Central memory CD8-positive, alpha-beta T cell (primary cell): ENCODE measurements around the gene OR51B4.
"Not testable (repeated sequence)": the region's sequence is repeated elsewhere in the genome, so short reads cannot be mapped to it uniquely, and the experiment has no call there.

Experiments used
- ATAC-seq: fragments of 150-1000 bp; cut with Tn5 transposase; replicated peaks from 2 replicates; pipeline ENCODE4 v1.10.0; 2022; ENCODE audit warnings: mild to moderate bottlenecking, moderate FRiP score, moderate number of reproducible peaks; ENCODE audit not compliant: poor library complexity, severe bottlenecking; ENCODE audit errors: extremely low read depth
- DNase-seq, 2 donors: peaks; one replicate each; pipeline ENCODE4 v3.0.0; 2021; ENCODE audit warnings: low spot score in 2 of 2
- H3K27ac Mint-ChIP-seq: one replicate; pipeline ENCODE4 v1.8.0; 2022; ENCODE audit warnings: low read depth, mild to moderate bottlenecking, moderate library complexity, mixed read lengths
- H3K27me3 Mint-ChIP-seq: one replicate; pipeline ENCODE4 v1.8.0; 2022; ENCODE audit warnings: mixed read lengths
- H3K36me3 Mint-ChIP-seq: one replicate; pipeline ENCODE4 v1.8.0; 2022; ENCODE audit warnings: mild to moderate bottlenecking, moderate library complexity, mixed read lengths; ENCODE audit not compliant: insufficient read depth
- H3K4me1 Mint-ChIP-seq: one replicate; pipeline ENCODE4 v1.8.0; 2022; ENCODE audit warnings: mixed read lengths
- H3K4me3 Mint-ChIP-seq: one replicate; pipeline ENCODE4 v1.8.0; 2022; ENCODE audit warnings: mild to moderate bottlenecking, moderate library complexity, mixed read lengths
- H3K9me3 Mint-ChIP-seq: one replicate; pipeline ENCODE4 v1.8.0; 2022; ENCODE audit warnings: mixed read lengths

OR51B4 gene

DNA sequence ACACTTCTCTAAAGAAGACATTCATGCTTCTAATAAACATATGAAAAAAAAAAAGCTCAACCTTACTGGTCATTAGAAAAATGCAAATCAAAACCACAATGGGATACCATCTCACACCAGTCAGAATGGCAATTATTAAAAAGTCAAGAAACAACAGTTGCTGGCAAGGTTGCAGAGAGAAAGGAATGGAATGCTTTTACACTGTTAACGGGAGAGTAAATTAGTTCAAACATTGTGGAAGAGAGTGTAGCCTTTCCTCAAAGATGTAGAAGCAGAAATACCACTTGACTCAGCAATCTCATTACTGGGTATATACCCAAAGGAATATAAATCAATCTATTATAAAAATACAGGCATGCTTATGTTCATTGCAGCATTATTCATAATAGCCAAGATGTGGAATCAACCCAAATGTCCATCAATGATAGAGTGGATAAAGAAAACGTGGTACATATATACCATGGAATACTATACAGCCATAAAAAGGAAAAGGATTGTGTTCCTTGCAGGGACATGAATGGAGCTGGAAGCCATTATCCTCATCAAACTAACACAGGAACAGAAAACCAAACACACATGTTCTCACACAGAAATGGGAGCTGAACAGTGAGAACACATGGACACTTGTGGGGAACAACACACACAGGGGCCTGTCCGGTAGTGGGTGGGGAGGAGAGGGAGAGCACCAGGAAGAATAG lies 11.7 kb upstream of the OR51B4 start:
- H3K27ac Mint-ChIP-seq, H3K4me3 Mint-ChIP-seq, H3K36me3 Mint-ChIP-seq, ATAC-seq, H3K4me1 Mint-ChIP-seq, H3K27me3 Mint-ChIP-seq, H3K9me3 Mint-ChIP-seq, DNase-seq: not testable (repeated sequence)

DNA sequence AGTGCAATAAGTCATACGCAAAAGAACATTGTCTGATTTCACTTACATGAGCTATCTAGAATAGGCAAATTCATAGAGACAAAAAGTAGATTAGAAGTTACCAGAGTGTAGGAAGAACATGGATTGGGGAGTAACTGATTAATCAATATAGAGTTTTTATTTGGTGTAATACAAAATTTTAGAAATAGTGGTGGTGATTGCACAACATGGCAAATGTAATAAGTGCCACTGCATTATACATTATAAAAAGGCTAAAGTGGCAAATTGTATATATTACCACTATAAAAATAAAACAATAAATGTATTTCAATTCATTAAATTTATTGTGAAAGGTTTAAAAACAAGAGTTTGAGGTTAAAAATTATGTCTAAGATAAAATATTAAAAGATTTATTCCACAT lies 8.7 kb upstream of the OR51B4 start:
- ATAC-seq (no peak), DNase-seq (no peak)
- H3K4me1 Mint-ChIP-seq, result no peaks in the 10 kb centered on the region
- H3K27ac Mint-ChIP-seq, result no peak overlapping the region
- H3K9me3 Mint-ChIP-seq, result no peaks in the 10 kb centered on the region
- H3K27me3 Mint-ChIP-seq, result peaks cover 9% of the 10 kb centered on the region
- H3K4me3 Mint-ChIP-seq, result no peak overlapping the region
- H3K36me3 Mint-ChIP-seq, result no peaks in the 10 kb centered on the region

DNA sequence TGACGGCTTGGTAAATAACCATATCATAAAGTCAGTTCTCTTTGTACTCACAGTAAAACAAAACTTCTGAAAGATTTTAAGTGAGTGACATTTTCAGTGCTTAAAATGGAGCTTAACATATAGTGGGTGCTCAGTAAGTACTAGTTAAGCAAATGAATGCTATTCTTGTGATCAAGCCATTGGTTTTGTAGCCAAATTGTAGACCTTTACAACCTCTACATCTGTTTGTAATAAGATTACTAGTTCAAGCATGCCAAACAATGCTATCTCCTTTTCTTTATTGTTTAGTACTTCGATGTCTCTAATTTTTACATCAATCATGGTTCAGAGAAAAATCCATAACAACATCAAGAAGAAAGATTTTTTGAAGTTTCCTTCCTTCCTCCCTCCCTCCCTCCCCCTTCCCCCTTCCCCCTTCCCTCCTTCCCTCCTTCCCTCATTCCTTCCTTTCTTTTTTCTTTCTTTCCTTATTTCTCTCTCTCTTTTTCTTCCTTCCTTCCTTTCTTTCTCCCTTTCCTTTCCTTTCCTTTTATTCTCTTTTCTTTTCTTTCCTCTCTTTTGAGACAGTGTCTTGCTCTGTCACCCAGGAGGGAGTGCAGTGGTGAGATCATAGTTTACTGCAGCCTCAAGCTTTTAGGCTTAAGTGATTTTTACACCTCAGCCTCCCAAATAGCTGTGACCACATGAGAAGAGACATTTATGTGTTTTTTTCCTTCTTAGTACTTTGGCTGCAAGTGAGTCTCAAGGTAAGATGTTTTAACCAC lies 5.7 kb upstream of the OR51B4 start:
- H3K4me1 Mint-ChIP-seq, result no peaks in the 10 kb centered on the region
- peaks cover 9% of the 10 kb centered on the region for H3K27me3 Mint-ChIP-seq
- ATAC-seq (no peak), DNase-seq (no peak)
- no peak overlapping the region for H3K27ac Mint-ChIP-seq
- H3K36me3 Mint-ChIP-seq, result no peaks in the 10 kb centered on the region
- H3K9me3 Mint-ChIP-seq, result no peaks in the 10 kb centered on the region
- no peak overlapping the region for H3K4me3 Mint-ChIP-seq

DNA sequence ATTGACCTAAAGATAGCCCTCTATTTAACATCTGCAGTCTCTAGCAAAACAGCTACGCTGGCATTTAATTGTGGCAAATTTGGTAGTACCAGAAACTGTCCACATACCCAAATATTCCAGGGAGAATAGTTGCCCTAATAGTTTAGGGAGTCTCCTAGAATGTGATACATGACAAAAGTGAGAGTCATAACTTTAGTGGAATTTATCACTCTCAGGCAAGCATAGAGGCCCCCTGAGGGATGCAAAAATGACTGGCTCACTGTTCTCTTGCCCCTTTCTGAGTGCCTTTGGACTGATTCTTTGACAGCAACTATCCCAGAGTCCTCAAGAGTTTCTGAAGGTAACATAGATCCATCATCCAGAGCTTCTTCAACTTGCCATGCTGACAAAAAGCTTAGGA lies 2.3 kb upstream of the OR51B4 start:
- no peaks in the 10 kb centered on the region for H3K36me3 Mint-ChIP-seq
- DNase-seq (no peak), ATAC-seq (no peak)
- H3K4me3 Mint-ChIP-seq, result no peak overlapping the region
- H3K27me3 Mint-ChIP-seq, result peaks cover 19% of the 10 kb centered on the region
- no peaks in the 10 kb centered on the region for H3K4me1 Mint-ChIP-seq
- H3K9me3 Mint-ChIP-seq, result no peaks in the 10 kb centered on the region
- H3K27ac Mint-ChIP-seq, result no peak overlapping the region

DNA sequence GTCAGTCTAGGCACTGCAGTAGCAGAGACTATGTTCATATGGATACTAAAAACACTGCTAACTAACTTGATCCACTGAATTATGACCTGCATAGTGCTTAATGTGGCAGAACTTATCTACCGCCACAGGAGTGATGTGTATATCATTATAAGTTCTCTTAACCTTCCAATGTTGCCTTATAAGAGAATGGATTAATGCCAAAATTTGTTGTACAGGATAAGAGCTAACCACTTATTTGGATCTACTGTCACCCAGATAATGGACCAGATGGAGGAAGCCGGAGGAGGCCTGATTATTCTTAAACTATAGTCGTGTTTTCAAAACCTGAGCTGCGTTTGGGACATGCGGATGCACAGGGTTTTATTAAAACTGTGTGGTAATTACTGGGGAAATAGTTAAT lies 1.9 kb upstream of the OR51B4 start:
- no peak overlapping the region for H3K27ac Mint-ChIP-seq
- no peaks in the 10 kb centered on the region for H3K9me3 Mint-ChIP-seq
- H3K36me3 Mint-ChIP-seq, result no peaks in the 10 kb centered on the region
- ATAC-seq, result no peak
- H3K27me3 Mint-ChIP-seq, result peaks cover 19% of the 10 kb centered on the region
- no peak for DNase-seq
- no peaks in the 10 kb centered on the region for H3K4me1 Mint-ChIP-seq
- no peak overlapping the region for H3K4me3 Mint-ChIP-seq

DNA sequence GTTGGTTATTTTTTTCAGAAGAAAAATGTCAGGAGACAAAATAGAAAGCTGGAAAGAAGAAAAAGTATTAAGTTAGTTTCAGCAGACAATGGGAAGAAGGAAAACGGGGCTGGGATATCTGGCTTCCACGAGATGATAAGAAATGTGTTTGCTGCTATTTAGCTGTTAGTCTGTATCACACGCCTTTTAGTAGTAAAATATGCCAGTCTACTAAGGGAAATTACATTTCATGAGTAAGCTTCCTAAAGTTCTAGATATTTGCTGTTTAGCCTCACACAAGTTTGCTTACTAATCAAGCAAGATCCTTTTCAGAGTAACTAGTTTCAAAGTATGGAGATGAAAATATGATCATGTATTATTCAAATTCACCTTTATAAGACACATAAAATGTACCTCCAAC lies 1.5 kb downstream of the OR51B4 start:
- Mint-ChIP-seq H3K4me1 (no peaks in the 10 kb centered on the region), H3K36me3 (no peaks in the 10 kb centered on the region), H3K27ac (no peak overlapping the region), H3K27me3 (peaks cover 20% of the 10 kb centered on the region), H3K4me3 (no peak overlapping the region), H3K9me3 (no peaks in the 10 kb centered on the region)
- no peak for ATAC-seq
- no peak for DNase-seq

DNA sequence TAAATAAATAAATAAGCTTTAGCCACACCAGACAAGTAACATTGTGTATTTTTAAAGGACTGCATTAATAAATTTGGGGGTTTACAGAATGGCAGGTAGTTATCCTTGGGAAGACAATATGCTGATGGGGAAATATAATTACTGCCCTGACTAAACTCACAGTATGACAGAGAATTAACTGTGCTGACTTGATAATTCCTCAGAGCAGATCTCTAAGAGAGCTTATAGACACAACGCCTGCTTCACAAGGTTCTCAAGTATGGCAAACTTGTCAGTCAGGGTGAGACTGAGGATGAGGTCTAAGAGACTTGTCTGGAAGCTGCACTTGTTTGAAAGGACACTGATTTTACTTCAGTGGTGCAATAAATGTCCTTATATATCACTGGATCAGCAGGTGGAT lies 3.3 kb downstream of the OR51B4 start:
- peaks cover 20% of the 10 kb centered on the region for H3K27me3 Mint-ChIP-seq

DNA sequence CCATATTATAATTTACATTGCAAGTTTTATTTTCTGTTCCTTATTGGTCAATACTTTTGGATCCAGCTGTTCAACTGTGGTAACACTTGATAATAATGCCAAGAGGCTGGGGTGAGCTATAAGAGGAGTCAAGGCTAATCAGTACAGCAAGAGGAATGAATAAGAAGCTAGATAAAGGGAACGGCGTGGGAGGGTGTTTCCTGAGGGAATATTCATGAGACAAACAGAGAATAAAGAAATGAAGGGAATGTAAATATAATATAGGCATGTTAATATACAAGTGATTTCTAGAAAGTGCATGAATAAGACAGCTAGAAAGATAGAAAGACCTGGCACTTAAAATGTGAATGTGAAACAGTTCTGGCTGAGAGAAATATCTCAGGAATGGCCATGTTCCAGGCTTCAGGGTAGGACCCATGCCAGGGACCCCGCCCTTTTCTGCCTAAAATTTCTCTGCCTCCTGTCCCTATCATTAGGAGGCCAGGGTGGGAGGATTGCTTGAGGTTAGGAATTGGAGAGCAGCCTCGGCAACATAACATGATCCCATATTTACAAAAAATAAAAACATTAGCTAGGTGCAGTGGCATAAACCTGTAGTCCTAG lies 3.9 kb downstream of the OR51B4 start:
- ATAC-seq, result no peak
- peaks cover 20% of the 10 kb centered on the region for H3K27me3 Mint-ChIP-seq
- H3K36me3 Mint-ChIP-seq, result no peaks in the 10 kb centered on the region
- no peak for DNase-seq
- H3K9me3 Mint-ChIP-seq, result no peaks in the 10 kb centered on the region
- H3K4me3 Mint-ChIP-seq, result no peak overlapping the region
- H3K4me1 Mint-ChIP-seq, result no peaks in the 10 kb centered on the region
- H3K27ac Mint-ChIP-seq, result no peak overlapping the region

More for the DNA sequence above, 3.3 kb downstream of the OR51B4 start:
- no peak for ATAC-seq
- DNase-seq, result no peak
- no peaks in the 10 kb centered on the region for H3K4me1 Mint-ChIP-seq
- H3K4me3 Mint-ChIP-seq, result no peak overlapping the region
- no peaks in the 10 kb centered on the region for H3K36me3 Mint-ChIP-seq
- H3K9me3 Mint-ChIP-seq, result no peaks in the 10 kb centered on the region
- H3K27ac Mint-ChIP-seq, result no peak overlapping the region

DNA sequence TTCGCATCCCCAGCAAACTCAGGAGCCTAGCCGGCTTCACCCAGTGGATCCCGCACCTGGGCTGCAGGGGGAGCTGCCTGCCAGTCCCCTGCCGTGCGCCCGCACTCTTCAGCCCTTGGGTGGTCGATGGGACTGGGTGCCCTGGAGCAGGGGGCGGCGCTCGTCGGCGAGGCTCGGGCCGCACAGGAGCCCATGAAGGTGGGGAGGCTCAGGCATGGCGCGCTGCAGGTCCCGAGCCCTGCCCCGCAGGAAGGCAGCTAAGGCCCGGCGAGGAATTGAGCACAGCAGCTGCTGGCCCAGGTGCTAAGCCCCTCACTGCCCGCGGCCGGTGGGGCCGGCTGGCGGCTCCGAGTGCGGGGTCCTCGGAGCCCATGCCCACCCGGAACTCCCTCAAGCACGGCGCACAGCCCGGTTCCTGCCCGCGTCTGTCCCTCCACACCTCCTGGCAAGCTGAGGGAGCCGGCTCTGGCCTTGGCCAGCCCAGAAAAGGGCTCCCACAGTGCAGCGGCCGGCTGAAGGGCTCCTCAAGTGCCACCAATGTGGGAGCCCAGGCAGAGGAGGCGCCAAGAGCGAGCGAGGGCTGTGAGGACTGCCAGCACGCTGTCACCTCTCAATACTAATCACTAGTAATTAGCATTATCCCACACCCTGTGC lies 7.3 kb downstream of the OR51B4 start:
- not testable (repeated sequence) for H3K36me3 Mint-ChIP-seq, H3K27ac Mint-ChIP-seq, ATAC-seq, H3K4me1 Mint-ChIP-seq, H3K9me3 Mint-ChIP-seq, H3K4me3 Mint-ChIP-seq, DNase-seq
- peaks cover 13% of the 10 kb centered on the region for H3K27me3 Mint-ChIP-seq

DNA sequence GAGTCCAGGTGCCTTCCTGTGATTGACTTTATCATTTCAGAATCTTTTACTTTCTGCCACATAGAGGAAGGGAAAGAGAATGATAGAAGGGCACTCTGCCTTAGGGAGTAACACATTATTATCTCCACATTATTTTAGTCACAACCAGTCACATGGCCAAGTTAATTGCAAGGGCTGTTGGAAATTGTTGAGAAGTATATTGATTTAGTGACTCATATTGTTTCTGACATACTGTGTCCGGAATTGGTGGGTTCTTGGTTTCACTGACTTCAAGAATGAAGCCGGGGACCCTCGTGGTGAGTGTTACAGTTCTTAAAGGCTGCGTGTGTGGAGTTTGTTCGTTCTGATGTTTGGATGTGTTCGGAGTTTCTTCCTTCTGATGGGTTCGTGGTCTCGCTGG lies 8.7 kb downstream of the OR51B4 start:
- DNase-seq, result no peak
- Mint-ChIP-seq H3K27ac (no peak overlapping the region), H3K36me3 (no peaks in the 10 kb centered on the region)

DNA sequence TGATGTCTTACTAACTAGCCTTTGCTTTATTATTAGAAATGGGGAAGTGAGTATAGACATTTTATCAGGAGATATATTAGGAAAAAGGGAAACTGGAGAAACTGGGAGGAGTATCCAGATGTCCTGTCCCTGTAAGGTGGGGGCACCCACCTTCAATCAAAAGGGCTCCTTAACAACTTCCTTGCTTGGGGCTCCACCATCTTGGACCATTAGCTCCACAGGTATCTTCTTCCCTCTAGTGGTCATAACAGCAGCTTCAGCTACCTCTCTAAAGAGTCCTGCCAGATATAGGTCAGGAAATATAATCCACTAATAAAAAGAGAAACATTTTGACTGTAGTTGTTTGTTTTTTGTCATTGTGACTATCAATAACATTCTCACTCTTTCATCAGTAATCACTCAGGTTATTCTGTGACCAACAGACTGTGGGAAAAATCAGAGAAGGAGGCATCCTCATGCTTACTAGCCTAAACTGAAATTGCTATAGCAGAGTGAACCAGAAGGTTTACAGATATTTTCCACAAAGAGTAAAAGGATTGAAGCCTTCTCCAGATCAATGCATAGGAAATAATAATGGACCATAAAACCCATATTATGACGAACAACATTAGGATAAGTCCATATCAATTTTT lies 10.4 kb downstream of the OR51B4 start:
- H3K4me3 Mint-ChIP-seq, result no peak overlapping the region
- no peaks in the 10 kb centered on the region for H3K4me1 Mint-ChIP-seq
- no peak overlapping the region for H3K27ac Mint-ChIP-seq
- H3K27me3 Mint-ChIP-seq, result no peaks in the 10 kb centered on the region
- no peak for ATAC-seq
- DNase-seq, result no peak
- H3K36me3 Mint-ChIP-seq, result no peaks in the 10 kb centered on the region
- no peaks in the 10 kb centered on the region for H3K9me3 Mint-ChIP-seq

More for the DNA sequence above, 8.7 kb downstream of the OR51B4 start:
- H3K27me3 Mint-ChIP-seq, result peaks cover 9% of the 10 kb centered on the region
- H3K4me3 Mint-ChIP-seq, result no peak overlapping the region
- H3K4me1 Mint-ChIP-seq, result no peaks in the 10 kb centered on the region
- no peaks in the 10 kb centered on the region for H3K9me3 Mint-ChIP-seq
- no peak for ATAC-seq

DNA sequence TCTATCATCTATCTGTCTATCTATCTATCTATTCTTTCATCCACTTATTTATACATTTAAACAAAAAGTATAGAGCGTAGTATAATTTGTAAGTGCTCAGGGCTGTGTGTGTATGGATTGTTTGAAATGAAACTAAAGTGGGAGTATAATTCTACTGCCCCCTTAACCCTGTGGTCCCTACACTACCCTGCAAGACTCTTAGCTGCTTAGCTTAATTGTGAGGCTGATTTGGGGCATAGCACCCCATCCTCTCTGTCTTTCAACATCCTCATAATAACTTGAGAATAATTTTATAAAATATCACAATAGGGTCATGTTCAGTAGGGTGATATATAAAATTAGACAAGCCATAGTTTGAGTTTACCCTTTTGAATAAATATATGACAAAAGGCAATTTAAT lies 11.6 kb downstream of the OR51B4 start:
- Mint-ChIP-seq H3K36me3 (no peaks in the 10 kb centered on the region), H3K9me3 (no peaks in the 10 kb centered on the region), H3K4me3 (no peak overlapping the region), H3K27ac (no peak overlapping the region), H3K4me1 (no peaks in the 10 kb centered on the region), H3K27me3 (no peaks in the 10 kb centered on the region)
- DNase-seq (no peak), ATAC-seq (no peak)
